ENCODE results near the gene CLCNKA. TPM values are rescaled to one million over a fixed set of nuclear protein-coding genes. Genes with fewer than 3 reads are reported as not detected.
A peak's percentile ranks its signal among the peaks of the same experiment; 100 is the strongest.
"Not testable (repeated sequence)": the region's sequence is repeated elsewhere in the genome, so short reads cannot be mapped to it uniquely, and the experiment has no call there.

CLCNKA gene
- total RNA-seq, 2 experiments from 2014 or later, result not detected

DNA sequence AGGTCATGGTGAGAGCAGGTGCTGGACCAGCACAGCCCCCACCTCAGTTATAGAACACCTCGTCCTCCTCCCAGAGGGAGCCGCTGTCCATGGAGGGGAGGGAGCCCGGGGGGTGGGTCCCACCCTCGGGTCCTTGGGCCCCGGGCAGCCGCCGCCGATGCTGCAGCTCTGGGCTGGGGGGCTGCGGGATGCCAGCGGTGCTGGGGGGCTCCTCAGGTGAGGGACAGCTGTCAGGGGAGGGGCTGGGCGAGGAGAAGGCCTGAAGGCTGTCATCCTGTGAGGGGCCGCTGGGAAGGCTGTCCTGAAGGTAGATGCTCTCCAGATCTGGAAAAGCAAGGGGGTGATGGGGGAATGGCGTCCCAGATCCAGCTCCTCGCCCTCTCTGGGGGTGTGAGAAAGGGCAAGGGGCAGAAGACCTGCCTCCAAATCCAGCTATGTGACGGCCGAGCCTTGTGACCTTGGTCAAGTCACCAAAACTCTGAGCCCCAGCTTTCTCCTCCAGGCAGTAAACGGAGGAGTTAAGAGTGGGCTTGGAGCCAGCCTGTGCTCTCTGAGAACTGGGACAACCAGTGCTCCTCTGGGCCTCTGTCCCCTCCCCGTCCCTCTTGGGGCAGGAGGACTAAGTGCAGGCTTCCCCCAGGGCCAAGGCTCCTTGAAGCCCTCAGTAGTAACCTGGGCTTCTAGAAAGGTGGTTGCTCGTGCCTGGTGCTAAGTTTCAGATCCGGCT, 36.7 kb downstream of the CLCNKA start:
- DNase-seq; H3K9me3 Mint-ChIP-seq (ENCODE audit: low read depth); H3K4me3 Mint-ChIP-seq; H3K27ac Mint-ChIP-seq; H3K4me1 Mint-ChIP-seq; H3K27me3 Mint-ChIP-seq; H3K36me3 Mint-ChIP-seq (ENCODE audit: low read depth); POLR2A ChIA-PET; ATAC-seq: not testable (repeated sequence)
- CTCF ChIA-PET, result interaction anchor here (0.6 to 0.7 kb wide), 2 partner anchors 28 to 267 kb away, joined by 3 to 4 read pairs; no protein-coding TSS in a partner anchor
- intact Hi-C loops (cut with DNase I, micrococcal nuclease), result loop anchor here (1.0 kb wide), 1 partner anchor 21 kb away; no protein-coding TSS in a partner anchor

DNA sequence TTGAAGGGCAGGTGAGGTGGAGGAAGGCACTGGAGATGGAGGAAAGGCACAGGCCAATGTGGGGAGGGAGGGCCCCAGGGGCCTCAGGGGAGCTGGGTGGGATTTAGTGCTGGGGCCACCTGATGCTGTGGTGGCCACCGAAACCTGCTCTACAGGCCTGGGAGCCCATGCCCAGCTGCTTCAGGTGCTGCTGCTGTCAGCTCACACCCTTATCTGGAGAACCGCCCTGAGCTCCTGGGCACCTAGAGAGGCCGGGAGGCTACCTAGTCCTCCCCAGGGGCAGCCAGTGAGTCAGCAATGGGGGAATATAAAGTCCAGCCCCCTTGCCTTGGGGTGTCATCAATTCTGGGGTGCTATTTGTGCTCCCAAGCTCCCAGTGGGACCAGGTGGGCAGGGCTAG, 39.4 kb downstream of the CLCNKA start:
- no peak overlapping the region for H3K27ac Mint-ChIP-seq
- H3K36me3 Mint-ChIP-seq (ENCODE audit: low read depth), result no peaks in the 10 kb centered on the region
- peaks cover 3% of the 10 kb centered on the region for H3K27me3 Mint-ChIP-seq
- peaks cover under 1% of the 10 kb centered on the region for H3K4me1 Mint-ChIP-seq
- no peaks in the 10 kb centered on the region for H3K9me3 Mint-ChIP-seq (ENCODE audit: low read depth)
- no peak for ATAC-seq
- CTCF ChIA-PET, result no interaction called here
- intact Hi-C loops (cut with DNase I, micrococcal nuclease), result no loop called here
- POLR2A ChIA-PET, result no interaction called here
- DNase-seq, result no peak
- H3K4me3 Mint-ChIP-seq, result no peak overlapping the region

DNA sequence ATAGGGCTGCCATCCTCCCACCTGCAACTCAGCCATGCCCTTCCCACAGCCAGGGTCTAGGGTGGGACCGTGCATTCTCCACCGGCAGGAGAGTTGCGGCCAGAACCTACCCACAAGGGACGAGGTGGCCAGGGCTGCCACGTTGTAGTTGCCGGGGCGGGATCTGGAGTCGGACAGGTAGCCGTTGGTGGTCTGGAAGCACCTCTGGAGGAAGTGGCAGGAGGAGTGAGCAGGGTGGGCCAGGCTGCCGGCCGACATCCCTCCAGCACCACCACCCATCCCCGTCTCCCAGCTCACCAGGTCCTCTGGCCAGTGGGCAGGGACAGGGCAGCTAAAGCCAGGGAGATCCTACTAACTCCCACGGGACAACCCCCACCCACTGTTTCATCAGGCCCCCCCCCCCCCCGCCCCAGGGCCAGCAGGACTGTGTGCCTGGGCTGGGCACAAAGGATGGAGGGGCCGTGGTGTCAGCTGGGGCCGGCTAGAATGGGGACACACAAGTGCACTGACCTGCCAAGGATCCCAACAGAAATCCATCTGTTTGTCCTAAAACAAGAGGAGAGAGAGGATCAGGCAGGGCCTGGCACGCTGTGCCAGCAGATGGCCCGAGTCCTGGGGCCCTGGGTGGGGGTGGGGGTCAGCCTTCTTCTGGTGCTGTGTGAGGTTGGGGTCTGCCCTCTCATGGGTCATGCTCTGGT, 40.3 kb downstream of the CLCNKA start:
- H3K4me1 Mint-ChIP-seq; POLR2A ChIA-PET; H3K4me3 Mint-ChIP-seq; CTCF ChIA-PET; ATAC-seq; H3K9me3 Mint-ChIP-seq (ENCODE audit: low read depth); H3K27me3 Mint-ChIP-seq; H3K36me3 Mint-ChIP-seq (ENCODE audit: low read depth); DNase-seq; H3K27ac Mint-ChIP-seq: not testable (repeated sequence)
- intact Hi-C loops (cut with DNase I, micrococcal nuclease), result loop anchor here in 1 of 2 experiments (1.0 kb wide), 1 partner anchor 21 kb away; no protein-coding TSS in a partner anchor

DNA sequence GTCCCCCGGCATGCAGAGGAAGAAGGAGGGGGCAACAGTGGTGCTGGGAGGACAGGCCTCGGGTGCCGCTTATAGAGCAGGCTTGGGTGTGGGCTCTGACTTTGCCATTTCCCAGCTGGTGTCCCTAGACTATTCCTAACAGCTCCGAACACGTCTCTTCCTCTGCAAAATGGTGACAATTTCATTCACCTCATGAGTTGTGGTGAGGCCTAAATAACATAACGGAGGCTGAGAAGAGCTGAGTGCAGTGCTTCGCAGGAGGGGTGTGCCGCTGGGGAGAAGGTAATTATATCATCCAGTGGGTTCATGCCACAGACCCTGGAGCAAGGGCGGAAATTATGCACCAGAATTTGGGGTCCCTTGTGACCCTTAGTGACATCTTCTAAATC, 40.8 kb downstream of the CLCNKA start:
- H3K36me3 Mint-ChIP-seq (ENCODE audit: low read depth); DNase-seq; CTCF ChIA-PET; H3K27ac Mint-ChIP-seq; H3K4me3 Mint-ChIP-seq; H3K9me3 Mint-ChIP-seq (ENCODE audit: low read depth); POLR2A ChIA-PET; H3K4me1 Mint-ChIP-seq; ATAC-seq; H3K27me3 Mint-ChIP-seq: not testable (repeated sequence)
- intact Hi-C loops (cut with DNase I, micrococcal nuclease), result loop anchor here in 1 of 2 experiments (1.0 kb wide), 1 partner anchor 21 kb away; no protein-coding TSS in a partner anchor

DNA sequence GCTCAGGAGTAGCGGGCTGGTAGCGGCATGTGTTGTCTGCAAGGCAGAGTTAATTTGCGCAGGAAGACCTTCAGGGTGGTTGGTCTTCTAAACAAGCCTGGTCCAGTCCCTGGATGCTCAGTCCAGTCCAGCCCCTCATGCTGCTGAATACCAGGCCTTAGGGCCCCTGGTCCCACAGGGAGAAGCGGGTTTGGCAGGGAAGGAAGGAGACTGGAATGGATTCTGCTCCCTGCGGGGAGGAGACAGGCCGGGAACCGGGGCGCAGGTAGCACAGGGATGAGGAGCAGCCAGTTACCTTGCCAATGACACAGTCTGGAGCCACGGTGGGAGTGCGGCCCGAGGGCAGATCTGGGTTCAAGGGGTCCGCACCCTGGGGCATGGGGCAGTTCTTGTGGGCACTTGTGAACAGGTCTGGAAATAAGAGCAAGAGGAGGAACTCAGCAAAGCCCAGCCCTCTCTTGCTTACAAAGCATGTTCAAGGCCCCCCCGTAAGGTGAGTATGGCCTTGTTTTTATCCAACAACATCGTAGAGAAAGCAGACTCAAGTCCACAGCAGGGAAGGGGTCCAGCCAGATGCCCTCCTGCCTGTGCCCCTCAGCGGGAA, 41.5 kb downstream of the CLCNKA start:
- Mint-ChIP-seq H3K4me3 (no peak overlapping the region), H3K27ac (no peak overlapping the region), H3K27me3 (peaks cover 3% of the 10 kb centered on the region), H3K9me3 (ENCODE audit: low read depth) (no peaks in the 10 kb centered on the region), H3K36me3 (ENCODE audit: low read depth) (no peaks in the 10 kb centered on the region), H3K4me1 (no peaks in the 10 kb centered on the region)
- intact Hi-C loops (cut with DNase I, micrococcal nuclease), result no loop called here
- DNase-seq, result no peak
- ChIA-PET CTCF (no interaction called here), POLR2A (no interaction called here)
- no peak for ATAC-seq

DNA sequence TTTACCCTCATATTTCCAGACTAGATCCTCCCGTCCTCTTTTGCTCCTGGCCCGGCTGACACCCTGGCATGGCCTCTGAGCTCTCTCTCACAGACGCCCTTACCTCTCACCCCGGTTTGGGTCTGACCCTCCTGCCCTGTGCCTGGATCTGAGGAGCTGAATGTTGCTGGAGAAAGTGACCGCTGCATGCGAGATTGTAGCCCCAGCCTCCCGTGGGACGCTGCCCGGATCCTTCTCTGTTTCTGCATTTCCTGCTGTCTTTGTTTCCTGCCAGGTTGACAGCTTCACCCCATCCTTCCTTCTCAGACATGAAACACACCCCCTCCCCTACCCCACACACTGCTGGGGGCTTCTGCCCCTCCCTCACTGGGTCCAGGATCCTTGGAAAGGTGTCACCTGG, 42.1 kb downstream of the CLCNKA start:
- Mint-ChIP-seq H3K27ac (no peak overlapping the region), H3K4me1 (no peaks in the 10 kb centered on the region), H3K9me3 (ENCODE audit: low read depth) (no peaks in the 10 kb centered on the region), H3K4me3 (no peak overlapping the region), H3K36me3 (ENCODE audit: low read depth) (no peaks in the 10 kb centered on the region), H3K27me3 (peaks cover 6% of the 10 kb centered on the region)
- intact Hi-C loops (cut with DNase I, micrococcal nuclease), result no loop called here
- ATAC-seq (no peak), DNase-seq (no peak)
- ChIA-PET POLR2A (no interaction called here), CTCF (interaction anchor here (1.6 kb wide), 1 partner anchor 16 kb away, joined by 10 read pairs; no protein-coding TSS in a partner anchor)

DNA sequence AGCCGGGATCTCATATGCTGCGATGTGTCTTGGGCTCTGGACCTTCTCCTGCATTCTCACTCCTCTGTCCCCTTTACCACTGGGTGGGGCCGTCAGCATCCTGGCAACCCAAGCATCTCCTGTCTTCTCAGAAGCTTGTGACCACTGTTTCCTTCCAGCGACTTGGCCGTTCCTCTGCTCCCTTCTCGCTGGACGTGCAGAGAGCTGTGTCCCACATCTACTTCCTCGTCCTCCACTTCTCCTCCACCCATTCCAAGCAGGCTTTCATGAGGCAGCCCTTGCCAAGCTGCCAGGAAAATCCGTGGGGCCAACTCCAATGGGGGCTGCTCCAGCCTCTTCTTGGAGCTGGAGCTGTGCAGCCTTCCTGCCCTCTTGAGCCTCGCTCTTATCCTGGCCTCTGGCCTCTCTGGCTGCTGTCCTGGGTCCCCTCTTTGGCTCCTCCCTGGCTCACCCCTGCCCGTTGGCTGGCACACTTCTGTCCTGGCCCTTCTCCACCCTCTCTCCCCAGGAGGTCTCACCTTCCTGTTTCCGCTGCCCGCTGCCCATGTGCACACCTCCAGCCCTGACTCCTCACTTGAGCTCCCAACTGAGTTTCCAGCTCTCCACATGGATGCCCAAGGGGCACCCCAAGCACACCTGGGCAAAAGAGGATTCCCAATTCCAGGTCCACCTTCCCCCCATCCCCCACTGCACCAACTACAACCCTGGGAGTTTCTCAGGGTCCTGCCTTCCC, 42.9 kb downstream of the CLCNKA start:
- DNase-seq (no peak), ATAC-seq (no peak)
- Mint-ChIP-seq H3K36me3 (ENCODE audit: low read depth) (no peaks in the 10 kb centered on the region), H3K27ac (no peak overlapping the region), H3K27me3 (peaks cover 6% of the 10 kb centered on the region), H3K9me3 (ENCODE audit: low read depth) (no peaks in the 10 kb centered on the region), H3K4me3 (no peak overlapping the region), H3K4me1 (no peaks in the 10 kb centered on the region)
- ChIA-PET POLR2A (no interaction called here), CTCF (interaction anchor here (1.0 to 1.6 kb wide), 2 partner anchors 16 to 126 kb away, joined by 5 to 10 read pairs; no protein-coding TSS in a partner anchor)
- intact Hi-C loops (cut with DNase I, micrococcal nuclease), result no loop called here

DNA sequence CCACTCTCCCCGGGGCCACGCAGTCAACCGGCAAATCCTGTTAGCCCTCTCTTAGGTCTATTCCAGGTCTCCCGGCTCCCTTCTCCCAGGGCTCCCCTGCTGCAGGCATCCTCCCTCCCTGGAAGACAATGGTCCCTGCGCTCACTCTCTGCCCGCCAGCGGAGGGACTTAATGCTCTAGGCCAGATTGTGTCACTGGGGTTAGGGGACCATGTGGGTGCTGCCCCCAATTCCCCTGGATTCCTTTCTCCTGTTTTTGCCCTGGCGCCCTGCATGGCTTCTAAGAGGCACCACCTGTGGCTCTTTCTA, 43.4 kb downstream of the CLCNKA start:
- no peaks in the 10 kb centered on the region for H3K36me3 Mint-ChIP-seq (ENCODE audit: low read depth)
- DNase-seq (no peak), ATAC-seq (no peak)
- POLR2A ChIA-PET, result no interaction called here
- intact Hi-C loops (cut with DNase I, micrococcal nuclease), result no loop called here
- H3K4me1 Mint-ChIP-seq, result peaks cover 3% of the 10 kb centered on the region
- H3K27ac Mint-ChIP-seq, result no peak overlapping the region
- H3K27me3 Mint-ChIP-seq, result peaks cover 6% of the 10 kb centered on the region
- CTCF ChIA-PET, result interaction anchor here (0.7 to 1.6 kb wide), 3 partner anchors 15 to 126 kb away, joined by 3 to 10 read pairs (median 5); no protein-coding TSS in a partner anchor
- no peaks in the 10 kb centered on the region for H3K9me3 Mint-ChIP-seq (ENCODE audit: low read depth)
- H3K4me3 Mint-ChIP-seq, result no peak overlapping the region

DNA sequence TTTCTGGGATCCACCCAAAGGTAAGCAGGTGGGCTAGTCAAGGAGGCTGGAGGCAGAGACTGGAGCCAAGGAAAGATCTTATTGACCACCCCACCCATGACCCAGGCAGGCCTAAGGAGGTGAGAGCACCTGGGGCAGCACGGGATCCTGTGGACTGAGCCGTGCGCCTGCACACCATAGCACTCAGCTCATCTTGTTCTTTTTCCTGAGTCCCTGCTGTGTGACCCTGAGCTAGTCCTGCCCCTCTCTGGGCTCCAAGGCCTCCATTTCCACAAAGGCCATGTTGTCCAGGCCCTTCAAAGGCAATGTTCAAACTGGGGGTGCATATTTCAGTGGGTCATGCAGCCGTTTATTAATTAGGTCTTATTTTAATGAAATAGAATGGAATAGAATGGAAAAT, 44.4 kb downstream of the CLCNKA start:
- DNase-seq, result no peak
- peaks cover 4% of the 10 kb centered on the region for H3K4me1 Mint-ChIP-seq
- no peak overlapping the region for H3K27ac Mint-ChIP-seq
- peaks cover 6% of the 10 kb centered on the region for H3K27me3 Mint-ChIP-seq
- H3K9me3 Mint-ChIP-seq (ENCODE audit: low read depth), result no peaks in the 10 kb centered on the region
- H3K4me3 Mint-ChIP-seq, result no peak overlapping the region
- ChIA-PET CTCF (interaction anchor here (7.8 kb wide), 1 partner anchor 15 kb away, joined by 67 read pairs; no protein-coding TSS in a partner anchor), POLR2A (interaction anchor here (0.5 kb wide), 1 partner anchor 19 kb away, joined by 3 read pairs; no protein-coding TSS in a partner anchor)
- no peak for ATAC-seq
- intact Hi-C loops (cut with DNase I, micrococcal nuclease), result no loop called here
- H3K36me3 Mint-ChIP-seq (ENCODE audit: low read depth), result no peaks in the 10 kb centered on the region

DNA sequence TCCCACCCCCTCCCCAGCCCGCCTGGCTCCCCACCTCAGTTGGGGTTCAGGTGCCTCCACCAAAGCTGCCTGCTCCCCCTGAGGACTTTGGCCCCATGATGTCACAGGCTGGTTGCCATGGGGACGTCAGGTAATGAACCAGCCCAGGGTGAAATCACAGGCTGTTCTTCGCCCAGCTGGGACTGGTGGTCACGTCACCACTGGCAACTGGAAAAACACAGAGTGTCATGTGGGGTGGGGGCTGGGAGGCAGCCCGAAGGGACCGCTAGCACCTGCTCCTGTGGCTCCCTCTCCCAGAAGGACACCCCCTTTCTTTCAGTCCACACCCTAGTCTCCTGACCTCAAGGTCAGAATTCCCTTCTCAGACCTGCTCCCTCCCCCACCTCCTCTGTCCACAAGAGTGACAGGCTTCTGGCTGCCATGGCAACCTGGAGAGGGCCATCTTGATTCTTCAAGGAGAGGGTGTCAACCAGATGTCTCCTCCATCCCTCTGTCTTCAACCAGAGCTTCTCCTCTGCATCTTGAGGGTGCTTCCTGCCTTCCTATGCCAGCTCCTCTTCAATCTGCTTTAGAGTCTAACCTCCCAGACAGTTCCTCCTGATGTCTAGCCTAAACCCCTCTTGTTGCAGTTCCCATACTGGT, 45.4 kb downstream of the CLCNKA start:
- intact Hi-C loops (cut with DNase I, micrococcal nuclease), result no loop called here
- ChIA-PET CTCF (interaction anchor here (1.3 to 7.8 kb wide), 2 partner anchors 14 to 120 kb away, joined by 3 to 67 read pairs; no protein-coding TSS in a partner anchor), POLR2A (no interaction called here)
- H3K4me1 Mint-ChIP-seq, result peaks cover 4% of the 10 kb centered on the region
- no peak overlapping the region for H3K27ac Mint-ChIP-seq
- H3K27me3 Mint-ChIP-seq, result peaks cover 8% of the 10 kb centered on the region
- H3K36me3 Mint-ChIP-seq (ENCODE audit: low read depth), result no peaks in the 10 kb centered on the region
- H3K9me3 Mint-ChIP-seq (ENCODE audit: low read depth), result no peaks in the 10 kb centered on the region
- no peak overlapping the region for H3K4me3 Mint-ChIP-seq
- DNase-seq (peak; percentile 27), ATAC-seq (no peak)

DNA sequence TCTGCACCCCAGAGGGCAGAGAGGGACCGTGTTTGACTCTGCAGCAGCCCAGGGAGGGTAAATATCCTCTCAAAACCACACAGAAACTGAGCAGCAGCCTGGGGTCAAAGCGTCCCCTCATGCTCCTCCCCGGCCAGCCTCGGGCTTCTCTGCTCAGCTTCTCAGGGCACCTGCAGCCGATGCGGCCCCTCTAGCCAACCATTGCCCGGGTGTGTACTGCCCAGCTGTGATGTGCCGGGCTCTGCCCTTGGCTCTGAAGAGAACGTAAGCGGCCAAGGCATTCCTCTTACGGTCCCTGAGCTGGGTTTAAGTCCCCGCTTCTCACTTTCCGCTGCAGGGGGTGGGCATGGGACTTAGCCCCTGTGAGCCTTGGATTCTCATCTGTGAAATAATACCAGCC, 46.1 kb downstream of the CLCNKA start:
- intact Hi-C loops (cut with DNase I, micrococcal nuclease), result no loop called here
- Mint-ChIP-seq H3K27ac (no peak overlapping the region), H3K27me3 (peaks cover 8% of the 10 kb centered on the region), H3K9me3 (ENCODE audit: low read depth) (no peaks in the 10 kb centered on the region), H3K4me1 (peaks cover 4% of the 10 kb centered on the region), H3K4me3 (no peak overlapping the region), H3K36me3 (ENCODE audit: low read depth) (no peaks in the 10 kb centered on the region)
- ATAC-seq, result no peak
- POLR2A ChIA-PET, result no interaction called here
- no peak for DNase-seq
- CTCF ChIA-PET, result interaction anchor here (1.3 to 7.8 kb wide), 2 partner anchors 13 to 119 kb away, joined by 3 to 67 read pairs; no protein-coding TSS in a partner anchor

Data from activated CD4-positive, alpha-beta T cell treated with anti-CD3 and anti-CD28 coated beads for 36 hours (primary cell).